Sigmoid colon (tissue), 7 donors: ENCODE results near the gene CHRNA4. TPM values are rescaled to one million over a fixed set of nuclear protein-coding genes. Genes with fewer than 3 reads are reported as not detected.

Source experiments
- DNase-seq: peaks from one replicate; pipeline ENCODE4 v3.0.0-alpha.2; 2019
- H3K27ac ChIP-seq, 4 donors: fragments of 200-600 bp; sonication (generic); one replicate each; pipeline ENCODE4 v1.5.1; 2016 to 2019; ENCODE audit warnings: mild to moderate bottlenecking in 1 of 4
- H3K27me3 ChIP-seq, 3 donors: fragments of 200-600 bp; sonication (generic); one replicate each; pipeline ENCODE4 v1.5.1; 2019; ENCODE audit warnings: mild to moderate bottlenecking in 1 of 3
- H3K36me3 ChIP-seq, 4 donors: fragments of 200-600 bp; sonication (generic); one replicate each; pipeline ENCODE4 v1.5.1; 2016 to 2019
- H3K4me1 ChIP-seq, 4 donors: fragments of 200-600 bp; sonication (generic); one replicate each; pipeline ENCODE4 v1.5.1; 2017 to 2019
- H3K4me3 ChIP-seq, 4 donors: fragments of 200-600 bp; sonication (generic); one replicate each; pipeline ENCODE4 v1.5.1; 2017 to 2019; ENCODE audit warnings: mild to moderate bottlenecking in 2 of 4, moderate library complexity in 1 of 4
- H3K9me3 ChIP-seq, 4 donors: fragments of 200-600 bp in 3 of 4; sonication (generic) in 3 of 4; one replicate each; pipeline versions ENCODE4 v1.5.1 to v1.6.1; 2013 to 2019
- EP300 ChIP-seq, 4 donors: sonication (generic); formaldehyde crosslinking; IDR thresholded peaks; one replicate each; pipeline ENCODE4 v1.6.1; 2017; ENCODE audit warnings: antibody characterized with exemption in 4 of 4
- POLR2A ChIP-seq, 2 donors: fragments of 450-650 bp; IDR thresholded peaks; one replicate each; pipeline ENCODE4 v1.6.1; 2016; ENCODE audit warnings: antibody characterized with exemption in 2 of 2, mild to moderate bottlenecking in 2 of 2, moderate library complexity in 2 of 2
- POLR2AphosphoS5 ChIP-seq, 4 donors: sonication (generic); formaldehyde crosslinking; IDR thresholded peaks; one replicate each; pipeline ENCODE4 v1.6.1; 2017; ENCODE audit warnings: antibody characterized with exemption in 4 of 4
- WGBS, 2 donors: extraction: QIAGEN DNeasy Blood & Tissue Kit; methylation state at CpG; one replicate each; pipeline ENCODE4 v1.1.7; 2013; 5-methylcytosine and 5-hydroxymethylcytosine counted together
- intact Hi-C: fragments of 100-400 bp; cut with DNase I; formaldehyde crosslinking; loops from one replicate; pipeline ENCODE4 v1.15.1; 2023
- polyA plus RNA-seq, 3 donors: library from polyadenylated mRNA; stranded (reverse); fragments of 200-250 nt; gene quantifications; one replicate each; pipeline ENCODE4 v1.2.3, GENCODE V29; 2013
- total RNA-seq, 4 donors: library from RNA; depleted of rRNA; stranded (reverse); fragments of >200 nt; gene quantifications; one replicate each; pipeline ENCODE4 v1.1.0, GENCODE V29; 2016
- TF ChIP-seq, protein P1 (sequence below), 4 experiments: fragments of 450-650 bp in 3 of 4; fragments of 200-600 bp in 1 of 4; IDR thresholded peaks; one replicate each; pipeline ENCODE4 v1.5.1; 2016 to 2019; ENCODE audit warnings: antibody characterized with exemption in 4 of 4, mild to moderate bottlenecking in 3 of 4, moderate library complexity in 2 of 4
- donor health status: healthy with polysubstance abuse.
- donor health status: Bipolar disorder and iron deficiency.
- donor health status: healthy.

The CHRNA4 gene
- total and polyA plus RNA-seq, 7 donors, result 0.07 to 1.1 TPM; not detected in 5

GRCh38 chr20:63394920-63395455, 33.8 kb upstream of the CHRNA4 start:
- 71 to 79% methylated on average over 22 of the region's 22 CpGs for WGBS, 2 donors
- no peak overlapping the region for H3K4me3 ChIP-seq
- H3K27ac ChIP-seq, result no peak overlapping the region
- intact Hi-C loops, result no loop called here
- H3K36me3 ChIP-seq, result no peaks in the 10 kb centered on the region
- TF ChIP-seq POLR2AphosphoS5 (IDR thresholded peaks at IDR 0.05), result no peak
- TF ChIP-seq EP300 (IDR thresholded peaks at IDR 0.05), result no peak
- TF ChIP-seq POLR2A (IDR thresholded peaks at IDR 0.05), result no peak
- no peak for DNase-seq
- no peaks in the 10 kb centered on the region for H3K4me1 ChIP-seq
- peaks cover 0 to 5% (median 0%) of the 10 kb centered on the region in 4 donors for H3K9me3 ChIP-seq
- peaks cover 0 to 53% (median 0%) of the 10 kb centered on the region in 3 donors for H3K27me3 ChIP-seq

- no peak overlapping the region for H3K4me3 ChIP-seq
- 27 to 29% methylated on average over 32 of the region's 32 CpGs for WGBS, 2 donors
- peaks cover 0 to 53% (median 0%) of the 10 kb centered on the region in 3 donors for H3K27me3 ChIP-seq
- peaks cover 0 to 5% (median 0%) of the 10 kb centered on the region in 4 donors for H3K9me3 ChIP-seq
- TF ChIP-seq POLR2AphosphoS5 (IDR thresholded peaks at IDR 0.05), result no peak
- no peak for TF ChIP-seq POLR2A (IDR thresholded peaks at IDR 0.05)
- no peak for TF ChIP-seq EP300 (IDR thresholded peaks at IDR 0.05)
- TF ChIP-seq, protein P1, sequence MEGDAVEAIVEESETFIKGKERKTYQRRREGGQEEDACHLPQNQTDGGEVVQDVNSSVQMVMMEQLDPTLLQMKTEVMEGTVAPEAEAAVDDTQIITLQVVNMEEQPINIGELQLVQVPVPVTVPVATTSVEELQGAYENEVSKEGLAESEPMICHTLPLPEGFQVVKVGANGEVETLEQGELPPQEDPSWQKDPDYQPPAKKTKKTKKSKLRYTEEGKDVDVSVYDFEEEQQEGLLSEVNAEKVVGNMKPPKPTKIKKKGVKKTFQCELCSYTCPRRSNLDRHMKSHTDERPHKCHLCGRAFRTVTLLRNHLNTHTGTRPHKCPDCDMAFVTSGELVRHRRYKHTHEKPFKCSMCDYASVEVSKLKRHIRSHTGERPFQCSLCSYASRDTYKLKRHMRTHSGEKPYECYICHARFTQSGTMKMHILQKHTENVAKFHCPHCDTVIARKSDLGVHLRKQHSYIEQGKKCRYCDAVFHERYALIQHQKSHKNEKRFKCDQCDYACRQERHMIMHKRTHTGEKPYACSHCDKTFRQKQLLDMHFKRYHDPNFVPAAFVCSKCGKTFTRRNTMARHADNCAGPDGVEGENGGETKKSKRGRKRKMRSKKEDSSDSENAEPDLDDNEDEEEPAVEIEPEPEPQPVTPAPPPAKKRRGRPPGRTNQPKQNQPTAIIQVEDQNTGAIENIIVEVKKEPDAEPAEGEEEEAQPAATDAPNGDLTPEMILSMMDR (IDR thresholded peaks at IDR 0.05), result no peak
- H3K27ac ChIP-seq, result no peak overlapping the region
- H3K4me1 ChIP-seq, result no peaks in the 10 kb centered on the region
- DNase-seq, result no peak
- intact Hi-C loops, result no loop called here
- H3K36me3 ChIP-seq, result no peaks in the 10 kb centered on the region
These were observed 33.1 kb upstream of the CHRNA4 start for GRCh38 chr20:63394069-63394919.

GRCh38 chr20:63393566-63393965, 32.4 kb upstream of the CHRNA4 start:
- WGBS, 2 donors, result 78 to 85% methylated on average over 17 of the region's 17 CpGs
- TF ChIP-seq, protein P1 (IDR thresholded peaks at IDR 0.05), result no peak
- TF ChIP-seq POLR2AphosphoS5 (IDR thresholded peaks at IDR 0.05) (no peak), POLR2A (IDR thresholded peaks at IDR 0.05) (no peak), EP300 (IDR thresholded peaks at IDR 0.05) (no peak)
- Histone ChIP-seq H3K4me3 (no peak overlapping the region), H3K4me1 (no peaks in the 10 kb centered on the region), H3K27ac (no peak overlapping the region), H3K27me3 (peaks cover 0 to 52% (median 0%) of the 10 kb centered on the region in 3 donors), H3K36me3 (no peaks in the 10 kb centered on the region), H3K9me3 (peaks cover 0 to 5% (median 0%) of the 10 kb centered on the region in 4 donors)
- intact Hi-C loops, result no loop called here
- no peak for DNase-seq

GRCh38 chr20:63392465-63393365, 31.6 kb upstream of the CHRNA4 start:
- H3K36me3 ChIP-seq, result no peaks in the 10 kb centered on the region
- TF ChIP-seq POLR2A (IDR thresholded peaks at IDR 0.05), result no peak
- TF ChIP-seq, protein P1 (IDR thresholded peaks at IDR 0.05), result no peak
- 75 to 92% methylated on average over 17 of the region's 17 CpGs for WGBS, 2 donors
- intact Hi-C loops, result no loop called here
- no peak for DNase-seq
- H3K27me3 ChIP-seq, result peaks cover 0 to 52% (median 0%) of the 10 kb centered on the region in 3 donors
- H3K4me3 ChIP-seq, result no peak overlapping the region
- no peak overlapping the region for H3K27ac ChIP-seq
- H3K4me1 ChIP-seq, result no peaks in the 10 kb centered on the region
- peaks cover 0 to 5% (median 0%) of the 10 kb centered on the region in 4 donors for H3K9me3 ChIP-seq
